ENCODE data around the gene BMP8A. TPM values are rescaled to one million over a fixed set of nuclear protein-coding genes. Genes with fewer than 3 reads are reported as not detected.
A peak's percentile ranks its signal among the peaks of the same experiment; 100 is the strongest.
"Not testable (repeated sequence)": the region's sequence is repeated elsewhere in the genome, so short reads cannot be mapped to it uniquely, and the experiment has no call there.

Gene BMP8A
- total and polyA plus RNA-seq, 12 donors, result 0.16 to 1.8 (median 0.66) TPM; not detected in 3

DNA sequence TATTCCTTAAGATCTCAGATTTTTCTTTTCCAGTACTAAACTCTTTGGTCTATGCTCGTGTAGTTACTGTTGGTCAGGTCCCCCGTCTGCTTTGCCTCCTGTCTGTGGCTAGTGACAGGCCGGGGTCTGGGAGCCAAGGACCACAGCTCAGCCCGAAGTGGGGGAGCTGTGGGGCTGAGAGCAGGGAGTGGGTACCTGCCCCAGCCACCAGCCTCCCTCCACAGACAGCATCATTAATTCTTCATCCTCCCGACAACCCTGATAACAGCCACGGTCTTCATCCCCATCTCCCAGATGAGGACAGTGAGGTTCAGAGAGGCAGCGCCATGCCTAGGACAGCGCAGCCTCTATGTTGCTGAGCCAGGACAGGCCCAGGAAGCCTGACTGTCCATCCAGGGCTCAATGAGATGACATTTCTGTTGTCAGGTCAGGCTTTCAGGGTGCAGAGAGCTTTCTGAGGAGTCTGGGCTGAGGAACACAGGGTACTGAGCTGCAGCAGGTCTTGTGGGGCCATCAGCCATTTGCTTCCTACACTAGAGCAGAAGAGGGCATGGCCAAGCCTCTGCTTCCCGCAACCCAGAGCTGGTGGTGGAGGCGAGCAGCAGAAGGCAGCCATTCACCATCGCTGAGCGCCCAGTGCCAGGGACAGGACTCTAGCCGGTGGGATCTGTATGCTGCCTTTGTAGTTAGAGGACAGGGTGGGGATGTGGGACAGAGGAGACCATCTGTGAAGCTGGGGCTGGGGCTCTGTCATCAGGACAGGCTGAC, 1.8 kb downstream of the BMP8A start:
- Histone ChIP-seq H3K27ac (peak overlapping the region in 1 of 10 donors; percentile 43), H3K27me3 (peaks cover 6 to 43% (median 25%) of the 10 kb centered on the region in 7 donors), H3K4me1 (peaks cover 0 to 17% (median 10%) of the 10 kb centered on the region in 9 donors), H3K4me3 (peak overlapping the region in 1 of 10 donors; percentile 35)
- H3K36me3 ChIP-seq; DNase-seq; intact Hi-C loops (cut with DNase I); H3K9me3 ChIP-seq: not testable (repeated sequence)
- WGBS, 2 donors, result 92 to 93% methylated on average over 13 of the region's 13 CpGs
- peak in 2 of 8 donors; percentile 7 to 8 for ATAC-seq

DNA sequence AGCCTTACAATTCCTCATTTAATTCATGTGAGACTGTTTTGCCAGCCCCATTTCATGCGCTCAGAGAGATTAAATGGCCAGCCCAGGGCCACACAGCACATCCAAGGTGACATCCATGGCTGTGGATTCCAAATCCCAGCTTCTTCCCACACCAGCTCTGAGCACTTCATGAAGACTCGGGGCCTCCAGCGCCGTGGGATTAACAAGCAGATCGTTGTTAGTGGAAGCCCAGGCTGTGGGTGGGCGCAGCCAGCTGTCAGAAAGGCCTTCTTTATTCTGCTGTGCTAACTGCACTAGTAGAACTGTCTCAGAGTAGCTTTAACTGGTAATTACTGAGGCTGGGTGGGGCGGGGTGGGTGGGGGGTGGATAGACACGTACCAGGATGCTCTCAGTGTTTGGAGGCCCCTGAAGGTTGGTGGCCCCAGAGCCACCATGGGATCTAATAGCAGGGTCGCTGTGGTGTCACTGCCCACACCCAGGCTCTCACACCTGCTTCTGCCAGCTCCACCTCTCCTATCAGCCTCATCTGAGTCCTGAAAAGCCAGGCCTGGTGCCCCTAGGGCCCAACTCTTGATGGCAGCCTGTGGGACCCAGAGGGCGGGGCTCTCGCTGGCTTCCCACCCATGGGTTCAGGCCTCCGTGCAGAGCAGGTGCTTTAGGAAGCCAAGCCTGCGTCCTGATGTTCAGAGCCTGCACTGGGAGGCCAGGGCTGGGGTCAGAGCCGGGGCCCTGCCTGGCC, 3.4 kb downstream of the BMP8A start:
- Histone ChIP-seq H3K27ac (peak overlapping the region in 1 of 10 donors; percentile 37), H3K9me3 (no peaks in the 10 kb centered on the region), H3K36me3 (no peaks in the 10 kb centered on the region), H3K4me1 (peaks cover 4 to 29% (median 15%) of the 10 kb centered on the region in 9 donors), H3K27me3 (peaks cover 6 to 43% (median 25%) of the 10 kb centered on the region in 7 donors), H3K4me3 (no peak overlapping the region)
- TF ChIP-seq, protein P1, sequence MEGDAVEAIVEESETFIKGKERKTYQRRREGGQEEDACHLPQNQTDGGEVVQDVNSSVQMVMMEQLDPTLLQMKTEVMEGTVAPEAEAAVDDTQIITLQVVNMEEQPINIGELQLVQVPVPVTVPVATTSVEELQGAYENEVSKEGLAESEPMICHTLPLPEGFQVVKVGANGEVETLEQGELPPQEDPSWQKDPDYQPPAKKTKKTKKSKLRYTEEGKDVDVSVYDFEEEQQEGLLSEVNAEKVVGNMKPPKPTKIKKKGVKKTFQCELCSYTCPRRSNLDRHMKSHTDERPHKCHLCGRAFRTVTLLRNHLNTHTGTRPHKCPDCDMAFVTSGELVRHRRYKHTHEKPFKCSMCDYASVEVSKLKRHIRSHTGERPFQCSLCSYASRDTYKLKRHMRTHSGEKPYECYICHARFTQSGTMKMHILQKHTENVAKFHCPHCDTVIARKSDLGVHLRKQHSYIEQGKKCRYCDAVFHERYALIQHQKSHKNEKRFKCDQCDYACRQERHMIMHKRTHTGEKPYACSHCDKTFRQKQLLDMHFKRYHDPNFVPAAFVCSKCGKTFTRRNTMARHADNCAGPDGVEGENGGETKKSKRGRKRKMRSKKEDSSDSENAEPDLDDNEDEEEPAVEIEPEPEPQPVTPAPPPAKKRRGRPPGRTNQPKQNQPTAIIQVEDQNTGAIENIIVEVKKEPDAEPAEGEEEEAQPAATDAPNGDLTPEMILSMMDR (IDR thresholded peaks at IDR 0.05), result no peak
- intact Hi-C loops (cut with DNase I), result no loop called here
- ATAC-seq (no peak), DNase-seq (no peak)
- WGBS, 2 donors, result 88 to 92% methylated on average over 13 of the region's 14 CpGs

DNA sequence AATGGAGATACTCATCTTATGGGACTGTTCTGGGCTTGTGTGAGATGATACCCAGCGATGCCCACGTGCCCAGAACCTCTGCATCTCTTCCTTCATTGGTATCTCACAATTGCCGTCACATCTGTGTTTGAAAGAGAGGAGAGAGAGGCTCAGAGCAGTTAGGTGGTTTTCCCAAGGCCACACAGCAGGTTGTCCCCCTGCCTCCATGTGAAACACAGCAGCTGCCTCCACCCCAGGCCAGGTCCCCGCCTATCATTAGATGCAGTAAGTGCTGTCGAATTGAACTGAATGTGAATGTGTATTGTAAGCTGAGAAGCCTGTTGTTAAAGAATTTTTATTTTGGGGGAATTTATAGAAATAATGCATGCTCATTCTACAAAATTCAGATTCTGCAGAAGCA, 5.1 kb downstream of the BMP8A start:
- H3K36me3 ChIP-seq; ATAC-seq; DNase-seq; intact Hi-C loops (cut with DNase I); H3K27ac ChIP-seq; H3K9me3 ChIP-seq; H3K4me3 ChIP-seq: not testable (repeated sequence)
- WGBS, 2 donors, result 96% methylated on average over 5 of the region's 5 CpGs
- peaks cover 3 to 24% (median 10%) of the 10 kb centered on the region in 9 donors for H3K4me1 ChIP-seq
- peaks cover 2 to 29% (median 16%) of the 10 kb centered on the region in 7 donors for H3K27me3 ChIP-seq

DNA sequence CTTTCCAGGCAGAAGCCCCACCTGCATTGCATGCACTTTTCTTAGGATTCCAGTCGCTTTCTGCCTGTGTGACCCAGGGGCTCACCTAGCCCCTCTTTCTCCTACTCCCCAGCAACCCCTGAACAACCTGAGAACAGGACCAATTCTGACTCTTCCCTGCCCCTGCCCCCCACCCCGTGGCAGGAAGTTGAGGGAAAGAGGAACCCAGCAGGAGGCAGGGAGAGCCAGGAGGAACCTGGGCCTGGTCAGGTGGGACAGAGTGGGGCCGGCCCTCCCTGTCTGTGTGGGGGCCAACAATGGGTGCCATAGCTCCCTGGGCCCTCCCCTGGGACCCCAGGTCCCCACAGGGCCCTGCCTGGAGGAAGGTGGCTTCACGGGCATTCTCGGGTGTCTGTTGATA, 6.1 kb downstream of the BMP8A start:
- 75 to 83% methylated on average over 4 to 5 of the region's 5 CpGs for WGBS, 2 donors
- TF ChIP-seq, protein P1 (IDR thresholded peaks at IDR 0.05), result no peak
- no peak for ATAC-seq

DNA sequence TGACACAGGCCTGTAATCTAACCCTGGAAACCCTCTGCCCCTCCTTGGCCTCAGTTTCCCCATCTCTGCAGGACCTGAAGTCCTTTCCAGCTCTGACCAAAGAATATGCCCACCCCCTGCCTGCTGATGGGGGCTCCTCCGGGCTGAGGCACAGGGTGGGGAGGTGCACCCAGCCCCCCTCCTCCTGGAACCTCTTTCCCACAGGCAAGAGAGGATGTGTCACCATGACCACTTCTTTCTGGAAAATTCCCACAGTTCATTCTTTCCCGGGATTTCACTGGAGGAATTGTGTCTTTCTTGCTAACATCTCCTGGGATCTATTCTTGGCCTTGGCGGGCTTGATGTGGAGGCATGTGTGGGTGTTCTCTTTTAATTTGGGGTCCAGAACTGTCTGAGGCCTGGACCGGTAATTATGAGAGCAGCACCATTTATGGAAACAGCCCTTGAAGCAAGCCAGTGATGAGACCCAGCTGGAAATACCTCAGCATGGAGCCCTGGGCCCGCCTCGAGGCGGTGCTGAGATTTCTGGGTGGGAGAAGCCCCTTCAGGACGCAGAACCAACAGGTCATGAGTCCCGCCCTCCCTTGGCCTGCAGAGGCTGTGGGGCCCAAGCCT, 6.8 kb downstream of the BMP8A start:
- H3K36me3 ChIP-seq; intact Hi-C loops (cut with DNase I); DNase-seq; H3K4me3 ChIP-seq: not testable (repeated sequence)
- 69 to 71% methylated on average over 9 of the region's 9 CpGs for WGBS, 2 donors
- Histone ChIP-seq H3K27ac (peak overlapping the region in 2 of 10 donors; percentile 10 to 60), H3K27me3 (peaks cover 0 to 14% (median 3%) of the 10 kb centered on the region in 7 donors), H3K4me1 (peaks cover 3 to 24% (median 9%) of the 10 kb centered on the region in 9 donors), H3K9me3 (peaks cover 0 to 10% (median 0%) of the 10 kb centered on the region in 11 donors)
- ATAC-seq, result peak in 4 of 8 donors; percentile 11 to 61 (median 36)

More for the DNA sequence above, 6.1 kb downstream of the BMP8A start:
- Histone ChIP-seq H3K4me1 (peaks cover 3 to 24% (median 9%) of the 10 kb centered on the region in 9 donors), H3K27me3 (peaks cover 0 to 20% (median 9%) of the 10 kb centered on the region in 7 donors), H3K9me3 (peaks cover 0 to 10% (median 0%) of the 10 kb centered on the region in 11 donors), H3K4me3 (no peak overlapping the region), H3K36me3 (no peaks in the 10 kb centered on the region), H3K27ac (peak overlapping the region in 2 of 10 donors; percentile 10 to 60)
- intact Hi-C loops (cut with DNase I), result no loop called here
- DNase-seq, result no peak

DNA sequence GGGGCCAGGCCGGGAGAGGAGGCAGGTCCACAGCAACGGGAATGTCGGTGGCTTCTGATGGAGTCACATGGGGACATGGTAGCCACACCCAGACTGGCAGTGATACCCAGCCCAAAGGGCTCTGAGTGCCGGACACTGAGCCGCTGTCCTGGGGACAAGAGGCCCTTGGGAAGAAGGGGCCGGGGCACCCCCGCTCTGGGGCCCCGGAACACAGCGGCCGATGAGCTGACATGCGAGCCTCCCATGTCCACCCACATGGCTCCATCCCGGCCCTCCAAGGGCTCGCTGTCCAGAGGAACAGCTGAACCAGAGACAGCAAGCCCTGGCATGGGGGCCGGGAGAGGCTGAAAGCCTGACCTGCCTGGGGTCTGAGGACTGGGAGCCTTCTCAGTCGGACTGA, 7.4 kb downstream of the BMP8A start:
- H3K36me3 ChIP-seq; intact Hi-C loops (cut with DNase I); H3K27me3 ChIP-seq; H3K4me3 ChIP-seq; DNase-seq: not testable (repeated sequence)
- H3K4me1 ChIP-seq, result peaks cover 3 to 24% (median 9%) of the 10 kb centered on the region in 9 donors
- peaks cover 0 to 10% (median 0%) of the 10 kb centered on the region in 11 donors for H3K9me3 ChIP-seq
- ATAC-seq, result peak in 3 of 8 donors; percentile 7 to 27 (median 25)
- peak overlapping the region in 3 of 10 donors; percentile 1 to 69 (median 67) for H3K27ac ChIP-seq
- WGBS, 2 donors, result 84 to 91% methylated on average over 10 to 11 of the region's 15 CpGs

Measured in heart right ventricle (tissue), 16 donors.